GM19035 (cell line): ENCODE measurements around the gene MRTFB.

ENCODE experiments used
- ATAC-seq: cut with Tn5 transposase; IDR thresholded peaks from one replicate; pipeline ENCODE4 v1.9.1; 2021; ENCODE audit not compliant: unreplicated experiment

Gene MRTFB

DNA sequence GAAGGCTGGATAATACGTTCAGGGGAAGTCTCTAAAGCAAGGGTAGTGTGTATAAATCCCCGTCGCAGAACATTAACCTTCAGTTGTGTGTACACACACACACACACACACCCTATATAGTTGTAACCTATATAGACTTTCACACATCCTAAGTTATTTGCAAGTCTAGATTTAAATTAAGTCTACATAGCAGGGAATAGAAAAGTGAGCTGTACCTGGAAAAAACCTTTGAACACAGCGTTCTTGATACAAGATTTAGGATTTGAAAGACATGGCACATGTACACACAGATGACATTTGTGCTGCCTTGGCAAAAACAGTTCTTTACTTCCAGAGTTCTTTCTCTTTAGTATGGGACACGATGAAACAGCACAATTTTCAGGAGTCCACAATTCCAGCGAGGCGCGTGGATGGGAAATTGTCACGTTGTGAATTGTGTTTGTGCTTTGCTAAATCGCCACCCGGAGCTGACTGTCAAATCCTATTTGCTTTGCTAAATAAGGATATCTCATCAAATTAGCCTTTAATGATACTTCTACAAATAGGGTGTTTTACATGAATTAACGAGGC, 233.9 kb downstream of the MRTFB start:
- no peak for ATAC-seq

DNA sequence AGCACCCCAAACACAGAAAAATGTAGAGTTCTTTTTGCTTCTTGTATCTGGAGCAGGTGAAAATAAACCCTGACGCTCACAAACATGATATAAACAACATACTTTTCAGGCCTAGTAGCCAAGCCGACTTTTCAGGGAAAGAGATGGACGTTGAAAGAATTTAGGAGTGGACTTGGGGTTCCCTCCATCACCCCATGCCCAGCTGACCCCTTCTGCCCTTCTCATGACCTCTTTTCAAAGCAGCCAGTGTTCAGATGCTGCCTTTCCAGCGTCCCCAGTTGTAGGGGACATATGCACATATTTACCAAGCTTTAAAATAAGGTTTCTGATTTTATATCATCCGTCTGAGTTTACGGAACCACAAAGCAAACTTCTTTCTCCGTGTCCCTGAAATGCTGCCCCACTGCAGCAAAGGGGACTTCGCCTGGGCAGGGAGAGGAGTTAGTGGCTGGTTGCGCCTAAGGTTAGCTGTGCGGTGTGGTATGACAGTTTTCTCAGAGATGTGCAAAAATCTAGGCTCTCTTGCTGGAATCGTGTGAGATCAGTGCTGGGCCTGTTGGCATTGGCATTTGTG, 235.5 kb downstream of the MRTFB start:
- no peak for ATAC-seq

DNA sequence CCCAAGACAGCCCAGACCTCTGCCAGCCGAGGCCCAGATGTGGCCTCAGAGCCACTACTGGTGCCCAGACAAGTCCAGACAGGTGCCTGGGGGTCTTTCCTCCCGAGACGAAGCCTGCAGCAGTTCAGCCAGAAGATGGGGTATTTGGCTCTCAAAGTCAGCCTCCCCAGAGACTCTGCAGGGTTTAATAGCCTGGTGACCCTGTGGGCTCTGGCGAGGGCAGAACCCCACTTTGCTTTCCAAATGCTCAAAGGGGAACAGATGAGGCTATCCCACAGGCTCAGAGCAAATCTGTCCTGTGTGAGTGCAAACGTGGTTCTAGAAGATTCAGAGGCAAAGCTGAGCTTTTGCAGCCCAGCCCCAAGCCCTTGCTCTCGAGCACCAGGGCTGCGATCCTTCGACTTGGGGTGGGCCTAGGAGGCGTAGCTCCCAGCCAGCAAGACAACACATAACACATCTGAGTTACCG, 236.0 kb downstream of the MRTFB start:
- ATAC-seq, result no peak

DNA sequence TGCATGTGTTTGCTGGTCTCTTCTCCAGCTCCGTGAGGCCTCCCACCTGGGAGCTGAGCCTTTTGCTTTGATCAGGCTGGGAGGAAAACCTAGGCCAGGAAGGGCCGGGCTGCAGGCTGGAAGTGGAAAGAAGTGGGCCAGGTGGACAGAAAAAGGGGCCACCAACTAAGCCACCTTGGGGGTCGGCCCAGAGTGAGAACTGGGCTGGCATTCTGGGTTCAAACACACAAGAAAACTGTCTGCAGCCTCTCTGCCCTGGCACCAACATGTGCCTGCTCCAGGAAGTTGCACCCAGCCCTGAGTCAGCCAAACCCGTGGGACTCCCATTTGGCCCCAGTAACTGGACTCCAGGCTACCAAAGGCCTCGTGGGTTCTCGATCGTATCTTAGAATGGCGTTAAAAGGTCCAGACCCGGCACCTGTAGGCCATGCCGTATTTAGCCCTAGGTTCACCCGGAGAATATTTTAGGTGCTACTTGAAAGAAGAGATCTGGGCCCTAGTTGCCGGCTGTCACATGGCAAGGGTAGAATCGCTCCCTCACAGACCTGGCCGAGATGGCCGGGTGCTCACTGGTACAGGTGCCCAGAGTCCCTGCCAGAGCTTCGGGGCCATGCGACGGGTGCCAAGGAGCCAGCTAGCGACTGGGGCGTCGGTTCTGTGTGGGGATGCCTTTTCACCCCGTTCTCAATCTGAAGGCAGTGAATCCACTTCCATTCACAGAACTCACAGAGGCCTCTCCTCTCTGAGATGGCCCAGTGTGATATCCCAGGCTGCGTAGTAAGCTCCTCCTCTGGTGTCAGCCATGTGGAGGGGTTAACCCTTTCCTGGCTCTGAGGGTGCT, 236.6 kb downstream of the MRTFB start:
- ATAC-seq, result no peak

DNA sequence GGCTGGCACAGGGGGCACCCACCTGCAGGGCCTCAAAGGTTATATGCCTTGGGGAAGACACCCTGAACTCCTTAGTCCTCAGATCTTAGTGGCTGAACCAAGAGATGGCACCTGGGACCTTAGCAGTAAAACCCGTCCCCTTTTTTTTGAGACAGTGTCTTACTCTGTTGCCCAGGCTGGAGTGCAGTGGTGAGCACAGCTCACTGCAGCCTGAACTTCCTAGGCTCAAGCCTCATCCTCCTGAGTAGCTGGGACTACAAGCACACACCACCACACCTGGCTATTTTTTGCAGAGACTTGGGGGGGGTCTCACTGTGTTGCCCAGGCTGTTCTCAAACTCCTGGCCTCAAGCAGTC, 237.2 kb downstream of the MRTFB start:
- ATAC-seq, result no peak

DNA sequence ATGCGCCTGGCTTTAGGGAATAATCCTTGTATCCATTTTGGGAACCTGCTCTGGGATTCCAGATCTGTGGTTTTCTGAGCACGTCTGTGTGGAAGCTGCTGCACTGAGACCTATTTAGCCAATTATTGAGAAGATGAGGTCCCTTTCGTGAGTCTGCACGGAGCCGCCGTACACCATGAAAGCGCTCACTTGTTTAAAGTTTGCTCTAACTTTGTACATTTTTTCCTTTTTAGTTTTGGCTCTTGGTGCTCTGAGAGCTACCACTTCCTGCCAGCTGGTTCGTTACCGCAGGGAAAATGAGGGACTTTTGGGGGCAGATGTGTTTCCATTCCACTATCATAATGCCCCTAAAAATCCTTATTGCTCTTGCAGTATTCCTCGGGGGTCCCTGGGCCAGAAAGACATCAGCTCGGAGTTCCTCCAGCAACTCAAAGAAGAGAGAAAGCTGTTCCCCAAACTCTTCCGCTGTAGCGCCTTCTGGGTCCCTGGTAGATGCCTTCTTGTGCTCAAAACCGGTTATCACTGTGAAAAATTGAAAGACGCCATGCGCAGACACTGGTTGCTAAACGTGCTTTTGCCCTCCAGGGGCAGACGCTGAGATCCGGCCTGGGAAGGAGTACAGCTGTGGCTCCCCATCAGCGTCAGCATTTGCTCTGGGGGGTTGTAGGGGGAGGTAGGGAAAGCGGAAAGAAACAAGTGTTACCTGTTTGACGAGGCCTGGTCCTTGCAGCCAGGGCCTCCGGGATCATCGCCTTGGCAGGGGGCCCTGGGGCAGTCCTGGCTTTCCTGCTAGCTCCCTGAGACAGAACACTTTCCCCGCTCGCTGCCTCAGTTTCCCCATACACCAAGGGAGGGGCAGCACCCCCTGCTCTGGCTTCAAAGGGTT, 238.1 kb downstream of the MRTFB start:
- ATAC-seq, result no peak

DNA sequence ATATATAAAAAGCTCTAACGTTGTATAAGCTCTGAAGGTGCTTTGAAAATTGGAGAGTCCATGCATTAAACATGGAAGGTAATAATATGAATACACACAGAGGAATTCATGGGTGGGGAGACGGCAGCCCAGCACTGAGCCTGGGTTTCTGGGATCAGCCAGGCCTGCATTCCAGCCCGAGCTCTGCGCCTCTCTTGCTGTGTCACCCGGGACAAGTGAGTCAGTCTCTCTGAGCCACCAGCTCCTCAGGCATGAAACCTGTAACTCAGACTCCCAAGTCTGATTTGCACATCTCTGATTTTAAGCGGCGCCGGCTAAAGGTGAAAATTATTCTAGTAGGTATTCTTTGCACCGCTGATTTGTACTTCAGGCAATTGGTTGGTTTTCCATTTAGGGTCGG, 238.8 kb downstream of the MRTFB start:
- no peak for ATAC-seq

DNA sequence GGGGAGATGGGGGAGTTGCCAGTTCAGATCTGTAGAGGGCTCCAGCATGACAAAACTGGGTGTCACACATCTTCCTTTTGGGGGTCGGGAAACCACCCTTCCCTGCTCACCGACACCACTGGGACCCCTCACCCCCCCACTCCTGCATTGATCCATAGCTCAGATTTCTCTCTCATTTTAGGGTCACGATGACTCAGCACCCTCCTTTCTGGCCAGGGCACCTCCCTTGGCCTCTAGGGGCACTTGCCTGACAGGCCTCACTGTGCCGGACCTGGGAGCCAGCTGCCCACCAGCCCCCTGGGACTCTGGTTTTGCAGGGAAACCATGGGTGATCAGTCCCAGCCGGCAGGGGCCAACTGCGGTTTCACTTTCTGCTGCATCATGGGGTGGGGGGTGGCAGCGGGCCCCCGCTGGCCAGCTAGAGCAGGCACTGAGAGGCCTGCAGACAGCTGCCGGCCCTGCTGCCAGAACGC, 239.4 kb downstream of the MRTFB start:
- peak; percentile 54 for ATAC-seq

- no peak for ATAC-seq
These were observed 243.0 kb downstream of the MRTFB start for GRCh38 chr16:14314116-14314515.

DNA sequence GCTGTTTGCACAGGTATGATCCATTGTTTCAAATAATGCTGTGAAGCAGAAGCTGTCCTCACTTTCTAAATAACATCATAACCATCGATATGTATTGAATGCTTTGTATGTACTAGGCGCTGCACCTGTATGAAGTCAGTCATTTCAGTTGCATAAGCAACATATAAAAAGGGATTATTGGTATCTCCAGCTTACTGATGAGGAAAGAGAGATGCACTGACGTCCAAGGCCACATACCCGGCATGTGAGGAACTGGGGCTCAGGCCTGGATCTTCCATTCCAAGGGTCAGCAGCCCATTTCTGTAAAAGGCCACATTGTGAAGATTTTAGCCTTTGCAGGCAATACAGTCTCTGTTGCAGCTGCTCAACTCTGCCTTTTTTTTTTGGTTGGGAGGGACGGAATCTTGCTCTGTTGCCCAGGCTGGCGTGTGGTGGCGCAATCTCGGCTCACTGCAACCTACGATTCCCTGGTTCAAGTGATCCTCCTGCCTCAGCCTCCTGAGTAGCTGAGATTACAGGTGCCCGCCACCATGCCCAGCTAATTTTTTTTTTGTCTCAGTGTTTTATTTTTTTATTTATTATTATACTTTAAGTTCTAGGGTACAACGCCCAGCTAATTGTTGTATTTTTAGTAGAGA, 244.7 kb downstream of the MRTFB start:
- no peak for ATAC-seq
